ENCODE results near the gene GPR162. TPM values are rescaled to one million over a fixed set of nuclear protein-coding genes. Genes with fewer than 3 reads are reported as not detected.
A peak's percentile ranks its signal among the peaks of the same experiment; 100 is the strongest.

Gene GPR162
- polyA plus RNA-seq, 1 donor (not counting 4 experiments of a cell fraction or from before 2014, with no cell fraction given), result 0.09 TPM

- Histone ChIP-seq H3K4me2 (ENCODE audit: control insufficient read depth, extremely low read depth, insufficient read depth, low read depth, low read length) (peak overlapping the region; percentile 88), H3K4me1 (ENCODE audit: control insufficient read depth, extremely low read depth, insufficient read depth, low read length) (peaks cover 21% of the 10 kb centered on the region), H3K9ac (ENCODE audit: control insufficient read depth, extremely low read depth, insufficient read depth, low read length) (peak overlapping the region; percentile 92), H3K27me3 (ENCODE audit: control insufficient read depth, extremely low read depth, insufficient read depth, low read length) (no peaks in the 10 kb centered on the region), H2AFZ (ENCODE audit: control insufficient read depth, low read length) (no peak overlapping the region), H3K36me3 (ENCODE audit: control insufficient read depth in 2 of 2, extremely low read depth in 1 of 2, insufficient read depth in 2 of 2, low read length in 2 of 2) (peaks cover 29 to 42% of the 10 kb centered on the region in 2 experiments), H3K79me2 (ENCODE audit: control insufficient read depth, insufficient read depth, low read length) (peaks cover 41% of the 10 kb centered on the region), H4K20me1 (ENCODE audit: control insufficient read depth, extremely low read depth, insufficient read depth, low read length) (no peaks in the 10 kb centered on the region), H3K27ac (ENCODE audit: control insufficient read depth, insufficient read depth, low read length) (peak overlapping the region; percentile 91), H3K9me3 (ENCODE audit: control insufficient read depth, low read depth, low read length) (no peaks in the 10 kb centered on the region), H3K9me1 (ENCODE audit: control insufficient read depth, extremely low read depth, insufficient read depth, low read length) (no peaks in the 10 kb centered on the region), H3K4me3 (ENCODE audit: control insufficient read depth in 2 of 3, extremely low read depth in 1 of 3, insufficient read depth in 2 of 3, low read depth in 1 of 3, low read length in 3 of 3) (peak overlapping the region; percentile 72 to 99 (median 95))
- DNase-seq (ENCODE audit: low read depth, low spot score) (no peak), FAIRE-seq (peak; percentile 5)
- TF ChIP-seq CTCF (optimal IDR thresholded peaks at IDR 0.05 in 1 of 3, IDR thresholded peaks at IDR 0.05 in 1 of 3, conservative IDR thresholded peaks at IDR 0.05 in 1 of 3; ENCODE audit: extremely low read depth in 1 of 3, insufficient read depth in 2 of 3, low read length in 3 of 3), result no peak
- no peak for TF ChIP-seq EZH2 (IDR thresholded peaks at IDR 0.05; ENCODE audit: low read length)
- dilution Hi-C loops (cut with MboI; ENCODE audit: extremely low pct_ligation_motif_present, low sequenced_read_pairs), result no loop called here
Observed at GRCh38 chr12:6853626-6854025, 32.0 kb downstream of the GPR162 start.

GRCh38 chr12:6854036-6854435, 32.4 kb downstream of the GPR162 start:
- FAIRE-seq, result no peak
- Histone ChIP-seq H3K9me3 (ENCODE audit: control insufficient read depth, low read depth, low read length) (no peaks in the 10 kb centered on the region), H3K9ac (ENCODE audit: control insufficient read depth, extremely low read depth, insufficient read depth, low read length) (no peak overlapping the region), H3K36me3 (ENCODE audit: control insufficient read depth in 2 of 2, extremely low read depth in 1 of 2, insufficient read depth in 2 of 2, low read length in 2 of 2) (peaks cover 34 to 42% of the 10 kb centered on the region in 2 experiments), H3K27me3 (ENCODE audit: control insufficient read depth, extremely low read depth, insufficient read depth, low read length) (no peaks in the 10 kb centered on the region), H2AFZ (ENCODE audit: control insufficient read depth, low read length) (no peak overlapping the region), H3K9me1 (ENCODE audit: control insufficient read depth, extremely low read depth, insufficient read depth, low read length) (no peaks in the 10 kb centered on the region), H4K20me1 (ENCODE audit: control insufficient read depth, extremely low read depth, insufficient read depth, low read length) (no peaks in the 10 kb centered on the region), H3K27ac (ENCODE audit: control insufficient read depth, insufficient read depth, low read length) (no peak overlapping the region), H3K4me2 (ENCODE audit: control insufficient read depth, extremely low read depth, insufficient read depth, low read depth, low read length) (peak overlapping the region; percentile 88), H3K4me3 (ENCODE audit: control insufficient read depth in 2 of 3, extremely low read depth in 1 of 3, insufficient read depth in 2 of 3, low read depth in 1 of 3, low read length in 3 of 3) (peak overlapping the region in 1 of 3 experiments; percentile 95), H3K79me2 (ENCODE audit: control insufficient read depth, insufficient read depth, low read length) (peaks cover 41% of the 10 kb centered on the region), H3K4me1 (ENCODE audit: control insufficient read depth, extremely low read depth, insufficient read depth, low read length) (peaks cover 21% of the 10 kb centered on the region)
- no peak for TF ChIP-seq EZH2 (IDR thresholded peaks at IDR 0.05; ENCODE audit: low read length)
- TF ChIP-seq CTCF (optimal IDR thresholded peaks at IDR 0.05 in 1 of 3, IDR thresholded peaks at IDR 0.05 in 1 of 3, conservative IDR thresholded peaks at IDR 0.05 in 1 of 3; ENCODE audit: extremely low read depth in 1 of 3, insufficient read depth in 2 of 3, low read length in 3 of 3), result no peak
- DNase-seq (ENCODE audit: low read depth, low spot score), result no peak
- dilution Hi-C loops (cut with MboI; ENCODE audit: extremely low pct_ligation_motif_present, low sequenced_read_pairs), result no loop called here
